ENCODE data around the gene SINHCAF. TPM values are rescaled to one million over a fixed set of nuclear protein-coding genes. Genes with fewer than 3 reads are reported as not detected.

The SINHCAF gene
- total and polyA plus RNA-seq, 9 of the 15 experiments (the other 6 are each of a cell fraction or from before 2014, with no cell fraction given) = 73.2 to 185 (median 110) TPM

DNA sequence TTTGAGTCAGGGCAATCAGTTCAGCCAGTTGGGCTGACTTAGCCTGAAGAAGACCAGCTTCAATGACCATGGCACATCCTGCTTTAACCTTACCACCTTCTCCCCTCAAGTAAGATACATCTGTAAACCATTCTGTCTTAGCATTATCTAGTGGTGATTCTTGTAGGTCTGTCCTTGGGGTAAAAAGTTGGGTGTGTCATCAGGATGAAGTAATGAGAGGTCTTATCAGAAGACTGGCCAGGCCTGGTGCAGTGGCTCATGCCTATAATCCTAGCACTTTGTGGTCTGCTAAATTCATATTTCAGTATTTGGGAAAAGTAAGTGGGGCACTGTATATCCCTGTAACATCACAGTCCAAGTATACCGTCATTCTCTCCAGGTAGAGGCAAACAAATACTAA lies 19.1 kb downstream of the SINHCAF start (continued):
- TF ChIP-seq, protein P1, sequence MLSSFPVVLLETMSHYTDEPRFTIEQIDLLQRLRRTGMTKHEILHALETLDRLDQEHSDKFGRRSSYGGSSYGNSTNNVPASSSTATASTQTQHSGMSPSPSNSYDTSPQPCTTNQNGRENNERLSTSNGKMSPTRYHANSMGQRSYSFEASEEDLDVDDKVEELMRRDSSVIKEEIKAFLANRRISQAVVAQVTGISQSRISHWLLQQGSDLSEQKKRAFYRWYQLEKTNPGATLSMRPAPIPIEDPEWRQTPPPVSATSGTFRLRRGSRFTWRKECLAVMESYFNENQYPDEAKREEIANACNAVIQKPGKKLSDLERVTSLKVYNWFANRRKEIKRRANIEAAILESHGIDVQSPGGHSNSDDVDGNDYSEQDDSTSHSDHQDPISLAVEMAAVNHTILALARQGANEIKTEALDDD (IDR thresholded peaks at IDR 0.05) = peak; percentile 31; the same call in 1 of the 2 replicates
- TF ChIP-seq BRD4 (IDR thresholded peaks at IDR 0.05) = no peak
- TF ChIP-seq ZNF589 (CRISPR knock-in tag; IDR thresholded peaks at IDR 0.05; ENCODE audit: low read depth) = no peak
- TF ChIP-seq BRCA1 (IDR thresholded peaks at IDR 0.05) = no peak
- no peak for TF ChIP-seq BRCA1 (CRISPR knock-in tag; IDR thresholded peaks at IDR 0.05)
- TF ChIP-seq JUND (IDR thresholded peaks at IDR 0.05; ENCODE audit: borderline replicate concordance, low read depth, low read length) = peak; percentile 5; the same call in 1 of the 2 replicates
- peak; percentile 18; the same call in 1 of the 3 replicates for TF ChIP-seq JUND (tag; IDR thresholded peaks at IDR 0.05; ENCODE audit: borderline replicate concordance, low read depth, low read length)

DNA sequence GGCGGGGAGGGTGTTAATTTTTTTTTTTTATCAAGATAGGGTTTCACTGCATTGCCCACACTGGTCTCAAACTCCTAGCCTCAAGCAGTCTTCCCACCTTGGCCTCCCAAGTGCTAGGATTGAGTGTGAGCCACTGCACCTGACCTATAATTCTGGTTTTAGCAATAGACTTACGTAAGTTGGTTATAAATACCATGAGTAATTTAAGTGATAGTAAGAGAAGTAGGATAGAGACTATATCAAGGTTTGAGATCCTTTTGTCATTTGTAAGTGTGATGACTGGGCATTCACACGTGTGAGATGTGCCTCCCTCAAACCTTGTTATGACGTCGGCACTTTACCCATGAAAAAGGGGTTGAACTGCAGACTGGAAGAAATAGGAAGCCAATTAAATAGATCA lies 22.5 kb downstream of the SINHCAF start:
- Histone ChIP-seq H3K27ac (ENCODE audit: extremely low read depth, low read depth, low read length) (no peak overlapping the region), H2AFZ (ENCODE audit: low read depth, low read length) (no peak overlapping the region), H3K4me1 (replicated peaks in 1 of 2; ENCODE audit: control insufficient read depth in 2 of 2, insufficient read depth in 2 of 2, low read length in 2 of 2) (peaks cover 5 to 11% of the 10 kb centered on the region in 2 experiments; a peak in 2 of 5 replicates), H3K4me2 (ENCODE audit: insufficient read depth, low read length) (no peak overlapping the region), H3K36me3 (ENCODE audit: control insufficient read depth, insufficient read depth, low read length) (peaks cover 95% of the 10 kb centered on the region), H3K27me3 (ENCODE audit: control insufficient read depth in 2 of 2, insufficient read depth in 2 of 2, low read length in 2 of 2) (no peaks in the 10 kb centered on the region), H3K4me3 (no peak overlapping the region), H4K20me1 (replicated peaks; ENCODE audit: control insufficient read depth, insufficient read depth, low read length) (peaks cover 59% of the 10 kb centered on the region), H3K9me1 (ENCODE audit: control insufficient read depth, insufficient read depth, low read length) (peaks cover 8% of the 10 kb centered on the region), H3K9ac (ENCODE audit: insufficient read depth in 1 of 2, low read depth in 2 of 2, low read length in 2 of 2) (no peak overlapping the region), H3K79me2 (ENCODE audit: control insufficient read depth, insufficient read depth, low read length) (peaks cover 99% of the 10 kb centered on the region), H3K9me3 (replicated peaks; ENCODE audit: control insufficient read depth, insufficient read depth, low read depth, low read length) (no peaks in the 10 kb centered on the region; the same call in 1 of the 2 replicates)
- FAIRE-seq (no peak), DNase-seq (ENCODE audit: extremely low read depth in 1 of 4, low spot score in 3 of 4) (no peak), ATAC-seq (no peak)
- whole genome bisulfite sequencing (ENCODE audit: insufficient coverage, low coverage, missing lambda C conversion rate) = 84% methylated on average over 5 of the region's 5 CpGs
- ChIA-PET POLR2A (interaction anchor here (0.5 to 2.5 kb wide), 3 partner anchors 13 to 23 kb away, joined by 3 to 8 read pairs (median 3); partner anchors contain the start of gene SINHCAF), CTCF (ENCODE audit: low intra/inter-chr PET ratio) (no interaction called here)
- TF ChIP-seq TRIM28 (IDR thresholded peaks at IDR 0.05) = no peak
- TF ChIP-seq, protein P2, sequence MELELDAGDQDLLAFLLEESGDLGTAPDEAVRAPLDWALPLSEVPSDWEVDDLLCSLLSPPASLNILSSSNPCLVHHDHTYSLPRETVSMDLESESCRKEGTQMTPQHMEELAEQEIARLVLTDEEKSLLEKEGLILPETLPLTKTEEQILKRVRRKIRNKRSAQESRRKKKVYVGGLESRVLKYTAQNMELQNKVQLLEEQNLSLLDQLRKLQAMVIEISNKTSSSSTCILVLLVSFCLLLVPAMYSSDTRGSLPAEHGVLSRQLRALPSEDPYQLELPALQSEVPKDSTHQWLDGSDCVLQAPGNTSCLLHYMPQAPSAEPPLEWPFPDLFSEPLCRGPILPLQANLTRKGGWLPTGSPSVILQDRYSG (tag; conservative IDR thresholded peaks at IDR 0.05; ENCODE audit: low read depth) = no peak
- TF ChIP-seq, protein P3, sequence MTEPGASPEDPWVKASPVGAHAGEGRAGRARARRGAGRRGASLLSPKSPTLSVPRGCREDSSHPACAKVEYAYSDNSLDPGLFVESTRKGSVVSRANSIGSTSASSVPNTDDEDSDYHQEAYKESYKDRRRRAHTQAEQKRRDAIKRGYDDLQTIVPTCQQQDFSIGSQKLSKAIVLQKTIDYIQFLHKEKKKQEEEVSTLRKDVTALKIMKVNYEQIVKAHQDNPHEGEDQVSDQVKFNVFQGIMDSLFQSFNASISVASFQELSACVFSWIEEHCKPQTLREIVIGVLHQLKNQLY (CRISPR knock-in tag; conservative IDR thresholded peaks at IDR 0.05) = no peak
- TF ChIP-seq PPARD (CRISPR knock-in tag; IDR thresholded peaks at IDR 0.05) = no peak
- intact Hi-C loops (cut with micrococcal nuclease) = no loop called here
- no TSS peak for BruUV-seq (replicated peaks)
- in situ Hi-C loops (cut with MboI) = no loop called here

Measured in K562 (cell line).